ENCODE measurements around the gene NPDC1. TPM values are rescaled to one million over a fixed set of nuclear protein-coding genes. Genes with fewer than 3 reads are reported as not detected.

The NPDC1 gene
- total RNA-seq, 1 experiment from 2014 or later = 10.7 TPM

- DNase-seq (ENCODE audit: low read depth) = no peak
Measured at GRCh38 chr9:137025517-137025966, 20.4 kb downstream of the NPDC1 start.

GRCh38 chr9:137023583-137023991 is 22.4 kb downstream of the NPDC1 start:
- DNase-seq (ENCODE audit: low read depth) = no peak

GRCh38 chr9:137023157-137023556 is 22.8 kb downstream of the NPDC1 start:
- no peak for DNase-seq (ENCODE audit: low read depth)

GRCh38 chr9:137022662-137023008 is 23.3 kb downstream of the NPDC1 start:
- DNase-seq (ENCODE audit: low read depth) = no peak

GRCh38 chr9:137021979-137022661 is 23.9 kb downstream of the NPDC1 start:
- peak; percentile 61 for DNase-seq (ENCODE audit: low read depth)

GRCh38 chr9:137021568-137021978 is 24.4 kb downstream of the NPDC1 start:
- no peak for DNase-seq (ENCODE audit: low read depth)

GRCh38 chr9:137020771-137021567 is 25.0 kb downstream of the NPDC1 start:
- DNase-seq (ENCODE audit: low read depth) = no peak

- no peak for DNase-seq (ENCODE audit: low read depth)
Measured at GRCh38 chr9:137019891-137020683, 25.9 kb downstream of the NPDC1 start.

- DNase-seq (ENCODE audit: low read depth) = no peak
Measured at GRCh38 chr9:137018761-137019559, 27.0 kb downstream of the NPDC1 start.

GRCh38 chr9:137017791-137018497 is 28.0 kb downstream of the NPDC1 start:
- DNase-seq (ENCODE audit: low read depth) = no peak

- no peak for DNase-seq (ENCODE audit: low read depth)
Measured at GRCh38 chr9:137017071-137017470, 28.9 kb downstream of the NPDC1 start.

- no peak for DNase-seq (ENCODE audit: low read depth)
Measured at GRCh38 chr9:137016436-137016835, 29.5 kb downstream of the NPDC1 start.

- no peak for DNase-seq (ENCODE audit: low read depth)
Measured at GRCh38 chr9:137015976-137016375, 30.0 kb downstream of the NPDC1 start.

- no peak for DNase-seq (ENCODE audit: low read depth)
Measured at GRCh38 chr9:137015540-137015930, 30.4 kb downstream of the NPDC1 start.

- DNase-seq (ENCODE audit: low read depth) = no peak
Measured at GRCh38 chr9:137014776-137015539, 31.0 kb downstream of the NPDC1 start.

- no peak for DNase-seq (ENCODE audit: low read depth)
Measured at GRCh38 chr9:137014166-137014565, 31.8 kb downstream of the NPDC1 start.

GRCh38 chr9:137013571-137013940 is 32.4 kb downstream of the NPDC1 start:
- no peak for DNase-seq (ENCODE audit: low read depth)

GRCh38 chr9:137012694-137013570 is 33.0 kb downstream of the NPDC1 start:
- DNase-seq (ENCODE audit: low read depth) = no peak
